HepG2 (cell line): ENCODE data around the gene NPC1. TPM values are rescaled to one million over a fixed set of nuclear protein-coding genes. Genes with fewer than 3 reads are reported as not detected.

Experiments used
- ATAC-seq: fragments of 200-7000 bp; cut with Tn5 transposase; 3 replicates; pipeline ENCODE4 v1.9.1; 2020; ENCODE audit warnings: mild to moderate bottlenecking, moderate library complexity
- BruUV-seq: library from RNA; stranded (reverse); fragments of 400-500 nt; replicated peaks from 2 replicates; lab custom pipeline; 2021; lab: Mats Ljungman, UMichigan
- CTCF ChIA-PET: fragments of 300-600 bp; formaldehyde crosslinking; extraction: SDS; loops from one replicate; lab custom pipeline; 2021; ENCODE audit warnings: low total read pairs, inconsistent platforms, low intra/inter-chr PET ratio; lab: Yijun Ruan, JAX
- POLR2A ChIA-PET: fragments of 350-600 bp; sonication (Branson Sonifier 250); formaldehyde crosslinking; loops from one replicate; lab custom pipeline; 2020; ENCODE audit warnings: antibody characterized with exemption, inconsistent platforms; lab: Yijun Ruan, JAX
- DNase-seq: peaks from one replicate; pipeline ENCODE4 v3.0.0-alpha.2; 2015; ENCODE audit warnings: low spot score
- FAIRE-seq: peaks from 3 replicates; lab custom pipeline; 2011; peaks lifted over from hg19 to GRCh38; lab: Jason Lieb, UNC
- H2AFZ ChIP-seq: one replicate; pipeline ENCODE4 v1.6.1; 2011; ENCODE audit warnings: low read length, inconsistent platforms
- H3K27ac ChIP-seq: fragments of 300-600 bp; 3 replicates; pipeline ENCODE4 v1.8.0; 2011; ENCODE audit warnings: mixed run types, mild to moderate bottlenecking, mixed read lengths, low read length, inconsistent platforms; ENCODE audit not compliant: insufficient read depth; ENCODE audit errors: extremely low read length
- H3K27me3 ChIP-seq, 2 experiments: fragments of 200-600 bp in 1 of 2; 2 replicates in 1 of 2; 3 replicates in 1 of 2; pipeline versions ENCODE4 v1.6.0 to v1.8.0; 2011; ENCODE audit warnings: low read length in 2 of 2, mild to moderate bottlenecking in 2 of 2, moderate library complexity in 2 of 2, inconsistent platforms in 1 of 2; ENCODE audit not compliant: insufficient read depth in 2 of 2, control insufficient read depth in 1 of 2
- H3K36me3 ChIP-seq, 2 experiments: fragments of 200-600 bp in 1 of 2; replicated peaks in 1 of 2; 2 replicates in 1 of 2; 3 replicates in 1 of 2; pipeline versions ENCODE4 v1.5.1 to v1.8.0; 2011; ENCODE audit warnings: low read length in 2 of 2, inconsistent platforms in 1 of 2; ENCODE audit not compliant: insufficient read depth in 2 of 2, control insufficient read depth in 1 of 2
- H3K4me1 ChIP-seq: 2 replicates; pipeline ENCODE4 v1.5.1; 2012; ENCODE audit warnings: low read length, inconsistent platforms; ENCODE audit not compliant: insufficient read depth
- H3K4me2 ChIP-seq: 2 replicates; pipeline ENCODE4 v1.6.0; 2011; ENCODE audit warnings: low read depth, low read length, inconsistent platforms
- H3K4me3 ChIP-seq, 3 experiments: fragments of 200-600 bp in 1 of 3; sonication (generic), shearing (Covaris generic) in 1 of 3; replicated peaks in 1 of 3; 2 replicates each; pipeline ENCODE4 v1.5.1; 2011 to 2016; ENCODE audit warnings: low read length in 3 of 3, inconsistent platforms in 2 of 3, low read depth in 2 of 3, mild to moderate bottlenecking in 2 of 3, control low read depth in 1 of 3, mixed read lengths in 1 of 3; ENCODE audit not compliant: insufficient read depth in 1 of 3
- H3K79me2 ChIP-seq: one replicate; pipeline ENCODE4 v1.6.1; 2011; ENCODE audit warnings: low read length, inconsistent platforms; ENCODE audit not compliant: insufficient read depth
- H3K9ac ChIP-seq: 2 replicates; pipeline ENCODE4 v1.6.0; 2011; ENCODE audit warnings: mild to moderate bottlenecking, low read depth, low read length, inconsistent platforms; ENCODE audit not compliant: insufficient read depth
- H3K9me3 ChIP-seq: 2 replicates; pipeline ENCODE4 v1.5.1; 2012; ENCODE audit warnings: mild to moderate bottlenecking, low read length
- H4K20me1 ChIP-seq: 2 replicates; pipeline ENCODE4 v1.6.0; 2011; ENCODE audit warnings: inconsistent platforms, mild to moderate bottlenecking, low read length, moderate library complexity; ENCODE audit not compliant: insufficient read depth
- CBX5 ChIP-seq: sonication (generic); formaldehyde crosslinking; IDR thresholded peaks from 2 replicates; pipeline ENCODE4 v1.4.0; 2020; ENCODE audit warnings: missing genetic modification reagents, borderline replicate concordance
- GPN1 ChIP-seq: sonication (generic); formaldehyde crosslinking; IDR thresholded peaks from 2 replicates; pipeline ENCODE4 v1.5.1; 2020; ENCODE audit warnings: missing genetic modification reagents, borderline replicate concordance
- RFX3 ChIP-seq: IDR thresholded peaks from 2 replicates; pipeline ENCODE4 v1.6.1; 2016; ENCODE audit warnings: missing biosample characterization, missing genetic modification reagents
- SCMH1 ChIP-seq: sonication (generic); formaldehyde crosslinking; IDR thresholded peaks from 2 replicates; pipeline ENCODE4 v1.9.0; 2021; ENCODE audit warnings: missing genetic modification reagents, mild to moderate bottlenecking, borderline replicate concordance
- ZFP36L2 ChIP-seq: sonication (generic); formaldehyde crosslinking; IDR thresholded peaks from 2 replicates; pipeline ENCODE4 v1.4.0; 2020; ENCODE audit warnings: missing genetic modification reagents
- ZNF256 ChIP-seq: sonication (generic); formaldehyde crosslinking; conservative IDR thresholded peaks from 2 replicates; pipeline ENCODE4 v1.4.0; 2020; ENCODE audit warnings: missing genetic modification reagents
- ZNF296 ChIP-seq: sonication (generic); formaldehyde crosslinking; conservative IDR thresholded peaks from 2 replicates; pipeline ENCODE4 v1.5.0; 2020; ENCODE audit warnings: mild to moderate bottlenecking, missing genetic modification reagents
- ZNF556 ChIP-seq: sonication (generic); formaldehyde crosslinking; IDR thresholded peaks from 2 replicates; pipeline ENCODE4 v1.4.0; 2020; ENCODE audit warnings: mild to moderate bottlenecking, missing genetic modification reagents, borderline replicate concordance
- ZNF616 ChIP-seq: sonication (generic); formaldehyde crosslinking; IDR thresholded peaks from 2 replicates; pipeline ENCODE4 v1.5.0; 2020; ENCODE audit warnings: low read depth, mild to moderate bottlenecking, missing genetic modification reagents
- ZSCAN12 ChIP-seq: sonication (generic); formaldehyde crosslinking; IDR thresholded peaks from 2 replicates; pipeline ENCODE4 v1.9.0; 2021; ENCODE audit warnings: mild to moderate bottlenecking, missing genetic modification reagents
- WGBS: methylation state at CpG from one replicate; pipeline ENCODE4 v1.1.6; 2017; ENCODE audit warnings: low lambda C conversion rate; 5-methylcytosine and 5-hydroxymethylcytosine counted together
- in situ Hi-C: cut with HindIII; loops from 2 replicates; pipeline ENCODE4 v1.10.0; 2017; ENCODE audit warnings: low pct_unique_long_range_greater_than_20kb; ENCODE audit not compliant: extremely low pct_ligation_motif_present
- intact Hi-C: fragments of 100-400 bp; cut with micrococcal nuclease; formaldehyde crosslinking; loops from one replicate; pipeline ENCODE4 v1.10.0; 2022; ENCODE audit not compliant: unreplicated experiment
- polyA plus RNA-seq, 8 experiments: library from polyadenylated mRNA; depleted of rRNA in 3 of 8; stranded (reverse) in 7 of 8; unstranded in 1 of 8; fragments of >200 nt; fragmentation: Illumina TruSeq in 4 of 8; extraction: Trizol in 4 of 8; gene quantifications; 2 replicates each; pipeline versions ENCODE4 v1.2.1 to v1.2.3, GENCODE V29; 2011 to 2016; ENCODE audit warnings: low read depth in 4 of 8, missing spikeins in 1 of 8, mixed read lengths in 1 of 8; ENCODE audit not compliant: insufficient read depth in 1 of 8
- total RNA-seq, 5 experiments: library from RNA; depleted of rRNA; stranded (reverse); fragments of >200 nt; fragmentation: Illumina TruSeq; extraction: Trizol; gene quantifications; 2 replicates each; pipeline ENCODE4 v1.2.3, GENCODE V29; 2016; ENCODE audit warnings: low read depth in 1 of 5
- TF ChIP-seq, protein P1 (sequence below): sonication (generic); formaldehyde crosslinking; IDR thresholded peaks from 2 replicates; pipeline ENCODE4 v1.5.1; 2020; ENCODE audit warnings: missing genetic modification reagents, mild to moderate bottlenecking, borderline replicate concordance
- TF ChIP-seq, protein P2 (sequence below): sonication (generic); formaldehyde crosslinking; IDR thresholded peaks from 2 replicates; pipeline ENCODE4 v1.4.0; 2020; ENCODE audit warnings: missing genetic modification reagents
- TF ChIP-seq, protein P3 (sequence below): sonication (generic); formaldehyde crosslinking; IDR thresholded peaks from one replicate; pipeline ENCODE4 v1.5.1; 2020; ENCODE audit warnings: mild to moderate bottlenecking, missing genetic modification reagents; ENCODE audit errors: not compliant biosample characterization

Gene NPC1
- total and polyA plus RNA-seq, 2 of the 13 experiments (the other 11 are each of a cell fraction or from before 2014, with no cell fraction given): 46.5 to 114 TPM

DNA sequence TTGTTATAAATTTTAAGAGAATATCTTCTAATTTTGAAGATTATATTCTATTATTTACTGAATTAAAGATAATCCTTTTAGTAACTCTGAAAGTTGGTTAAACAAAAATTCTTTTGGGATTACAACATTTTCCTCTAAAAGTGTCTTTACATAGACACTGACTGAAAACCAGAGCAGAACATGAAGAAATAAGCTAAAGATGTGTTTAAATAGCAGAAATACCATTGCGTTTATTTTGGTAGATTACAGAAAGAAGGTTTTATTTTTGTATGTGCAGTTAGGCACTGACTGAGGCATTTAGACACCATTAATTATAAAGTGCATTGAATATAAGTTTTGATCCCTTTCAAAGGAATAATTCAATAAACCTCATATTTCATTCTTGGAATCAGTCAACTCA lies 13.5 kb upstream of the NPC1 start:
- no TSS peak for BruUV-seq
- Histone ChIP-seq H3K4me2 (no peak overlapping the region), H3K4me3 (no peak overlapping the region), H3K79me2 (no peaks in the 10 kb centered on the region), H3K9me3 (no peaks in the 10 kb centered on the region), H2AFZ (no peak overlapping the region), H3K36me3 (no peaks in the 10 kb centered on the region), H3K9ac (no peak overlapping the region), H3K27ac (no peak overlapping the region), H3K27me3 (no peaks in the 10 kb centered on the region), H4K20me1 (no peaks in the 10 kb centered on the region), H3K4me1 (peaks cover 12% of the 10 kb centered on the region; the same call in 1 of the 2 replicates)
- in situ Hi-C loops (no loop called here), intact Hi-C loops (no loop called here)
- ChIA-PET CTCF (no interaction called here), POLR2A (no interaction called here)
- ATAC-seq: no peak
- no peak for DNase-seq
- 73% methylated on average over 1 of the region's 1 CpG for WGBS
- FAIRE-seq: no peak
- TF ChIP-seq ZNF616 (CRISPR knock-in tag): no peak
- no peak for TF ChIP-seq ZFP36L2 (CRISPR knock-in tag)
- no peak for TF ChIP-seq ZNF296 (CRISPR knock-in tag)
- TF ChIP-seq, protein P1, sequence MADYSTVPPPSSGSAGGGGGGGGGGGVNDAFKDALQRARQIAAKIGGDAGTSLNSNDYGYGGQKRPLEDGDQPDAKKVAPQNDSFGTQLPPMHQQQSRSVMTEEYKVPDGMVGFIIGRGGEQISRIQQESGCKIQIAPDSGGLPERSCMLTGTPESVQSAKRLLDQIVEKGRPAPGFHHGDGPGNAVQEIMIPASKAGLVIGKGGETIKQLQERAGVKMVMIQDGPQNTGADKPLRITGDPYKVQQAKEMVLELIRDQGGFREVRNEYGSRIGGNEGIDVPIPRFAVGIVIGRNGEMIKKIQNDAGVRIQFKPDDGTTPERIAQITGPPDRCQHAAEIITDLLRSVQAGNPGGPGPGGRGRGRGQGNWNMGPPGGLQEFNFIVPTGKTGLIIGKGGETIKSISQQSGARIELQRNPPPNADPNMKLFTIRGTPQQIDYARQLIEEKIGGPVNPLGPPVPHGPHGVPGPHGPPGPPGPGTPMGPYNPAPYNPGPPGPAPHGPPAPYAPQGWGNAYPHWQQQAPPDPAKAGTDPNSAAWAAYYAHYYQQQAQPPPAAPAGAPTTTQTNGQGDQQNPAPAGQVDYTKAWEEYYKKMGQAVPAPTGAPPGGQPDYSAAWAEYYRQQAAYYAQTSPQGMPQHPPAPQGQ (CRISPR knock-in tag): no peak
- no peak for TF ChIP-seq RFX3 (CRISPR knock-in tag)
- TF ChIP-seq, protein P2, sequence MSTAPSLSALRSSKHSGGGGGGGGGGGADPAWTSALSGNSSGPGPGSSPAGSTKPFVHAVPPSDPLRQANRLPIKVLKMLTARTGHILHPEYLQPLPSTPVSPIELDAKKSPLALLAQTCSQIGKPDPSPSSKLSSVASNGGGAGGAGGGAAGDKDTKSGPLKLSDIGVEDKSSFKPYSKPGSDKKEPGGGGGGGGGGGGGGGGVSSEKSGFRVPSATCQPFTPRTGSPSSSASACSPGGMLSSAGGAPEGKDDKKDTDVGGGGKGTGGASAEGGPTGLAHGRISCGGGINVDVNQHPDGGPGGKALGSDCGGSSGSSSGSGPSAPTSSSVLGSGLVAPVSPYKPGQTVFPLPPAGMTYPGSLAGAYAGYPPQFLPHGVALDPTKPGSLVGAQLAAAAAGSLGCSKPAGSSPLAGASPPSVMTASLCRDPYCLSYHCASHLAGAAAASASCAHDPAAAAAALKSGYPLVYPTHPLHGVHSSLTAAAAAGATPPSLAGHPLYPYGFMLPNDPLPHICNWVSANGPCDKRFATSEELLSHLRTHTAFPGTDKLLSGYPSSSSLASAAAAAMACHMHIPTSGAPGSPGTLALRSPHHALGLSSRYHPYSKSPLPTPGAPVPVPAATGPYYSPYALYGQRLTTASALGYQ (CRISPR knock-in tag): no peak
- TF ChIP-seq ZNF556: no peak
- TF ChIP-seq, protein P3, sequence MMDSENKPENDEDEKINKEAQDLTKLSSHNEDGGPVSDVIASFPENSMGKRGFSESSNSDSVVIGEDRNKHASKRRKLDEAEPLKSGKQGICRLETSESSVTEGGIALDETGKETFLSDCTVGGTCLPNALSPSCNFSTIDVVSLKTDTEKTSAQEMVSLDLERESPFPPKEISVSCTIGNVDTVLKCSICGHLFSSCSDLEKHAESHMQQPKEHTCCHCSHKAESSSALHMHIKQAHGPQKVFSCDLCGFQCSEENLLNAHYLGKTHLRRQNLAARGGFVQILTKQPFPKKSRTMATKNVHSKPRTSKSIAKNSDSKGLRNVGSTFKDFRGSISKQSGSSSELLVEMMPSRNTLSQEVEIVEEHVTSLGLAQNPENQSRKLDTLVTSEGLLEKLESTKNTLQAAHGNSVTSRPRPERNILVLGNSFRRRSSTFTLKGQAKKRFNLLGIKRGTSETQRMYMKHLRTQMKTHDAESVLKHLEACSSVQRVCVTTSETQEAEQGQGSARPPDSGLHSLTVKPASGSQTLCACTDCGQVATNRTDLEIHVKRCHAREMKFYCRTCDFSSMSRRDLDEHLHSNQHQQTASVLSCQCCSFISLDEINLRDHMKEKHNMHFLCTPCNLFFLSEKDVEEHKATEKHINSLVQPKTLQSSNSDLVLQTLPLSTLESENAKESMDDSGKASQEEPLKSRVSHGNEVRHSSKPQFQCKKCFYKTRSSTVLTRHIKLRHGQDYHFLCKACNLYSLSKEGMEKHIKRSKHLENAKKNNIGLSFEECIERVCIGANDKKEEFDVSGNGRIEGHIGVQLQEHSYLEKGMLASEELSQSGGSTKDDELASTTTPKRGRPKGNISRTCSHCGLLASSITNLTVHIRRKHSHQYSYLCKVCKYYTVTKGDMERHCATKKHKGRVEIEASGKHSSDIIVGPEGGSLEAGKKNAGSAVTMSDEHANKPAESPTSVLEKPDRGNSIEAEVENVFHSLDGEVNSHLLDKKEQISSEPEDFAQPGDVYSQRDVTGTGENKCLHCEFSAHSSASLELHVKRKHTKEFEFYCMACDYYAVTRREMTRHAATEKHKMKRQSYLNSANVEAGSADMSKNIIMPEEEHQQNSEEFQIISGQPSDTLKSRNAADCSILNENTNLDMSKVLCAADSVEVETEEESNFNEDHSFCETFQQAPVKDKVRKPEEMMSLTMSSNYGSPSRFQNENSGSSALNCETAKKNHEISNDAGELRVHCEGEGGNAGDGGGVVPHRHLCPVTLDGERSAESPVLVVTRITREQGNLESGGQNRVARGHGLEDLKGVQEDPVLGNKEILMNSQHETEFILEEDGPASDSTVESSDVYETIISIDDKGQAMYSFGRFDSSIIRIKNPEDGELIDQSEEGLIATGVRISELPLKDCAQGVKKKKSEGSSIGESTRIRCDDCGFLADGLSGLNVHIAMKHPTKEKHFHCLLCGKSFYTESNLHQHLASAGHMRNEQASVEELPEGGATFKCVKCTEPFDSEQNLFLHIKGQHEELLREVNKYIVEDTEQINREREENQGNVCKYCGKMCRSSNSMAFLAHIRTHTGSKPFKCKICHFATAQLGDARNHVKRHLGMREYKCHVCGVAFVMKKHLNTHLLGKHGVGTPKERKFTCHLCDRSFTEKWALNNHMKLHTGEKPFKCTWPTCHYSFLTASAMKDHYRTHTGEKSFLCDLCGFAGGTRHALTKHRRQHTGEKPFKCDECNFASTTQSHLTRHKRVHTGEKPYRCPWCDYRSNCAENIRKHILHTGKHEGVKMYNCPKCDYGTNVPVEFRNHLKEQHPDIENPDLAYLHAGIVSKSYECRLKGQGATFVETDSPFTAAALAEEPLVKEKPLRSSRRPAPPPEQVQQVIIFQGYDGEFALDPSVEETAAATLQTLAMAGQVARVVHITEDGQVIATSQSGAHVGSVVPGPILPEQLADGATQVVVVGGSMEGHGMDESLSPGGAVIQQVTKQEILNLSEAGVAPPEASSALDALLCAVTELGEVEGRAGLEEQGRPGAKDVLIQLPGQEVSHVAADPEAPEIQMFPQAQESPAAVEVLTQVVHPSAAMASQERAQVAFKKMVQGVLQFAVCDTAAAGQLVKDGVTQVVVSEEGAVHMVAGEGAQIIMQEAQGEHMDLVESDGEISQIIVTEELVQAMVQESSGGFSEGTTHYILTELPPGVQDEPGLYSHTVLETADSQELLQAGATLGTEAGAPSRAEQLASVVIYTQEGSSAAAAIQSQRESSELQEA (CRISPR knock-in tag): no peak
- no peak for TF ChIP-seq CBX5 (CRISPR knock-in tag)
- TF ChIP-seq SCMH1 (CRISPR knock-in tag): no peak
- TF ChIP-seq GPN1 (CRISPR knock-in tag): no peak
- no peak for TF ChIP-seq ZSCAN12
- TF ChIP-seq ZNF256 (CRISPR knock-in tag): no peak
